Thymus (tissue), 11 donors: ENCODE measurements around the gene HPN. TPM values are rescaled to one million over a fixed set of nuclear protein-coding genes. Genes with fewer than 3 reads are reported as not detected.

Experiments used
- DNase-seq, 9 donors: peaks; one replicate each; pipeline ENCODE4 v3.0.0-alpha.2; 2013; ENCODE audit warnings: low spot score in 9 of 9, low read depth in 6 of 9, missing footprints in 1 of 9
- H3K27ac ChIP-seq, 2 donors: one replicate each; pipeline ENCODE4 v1.5.1; 2013; ENCODE audit warnings: control low read depth in 1 of 2, low read depth in 1 of 2, low read length in 1 of 2, mild to moderate bottlenecking in 1 of 2, moderate library complexity in 1 of 2
- H3K27me3 ChIP-seq, 2 donors: one replicate each; pipeline ENCODE4 v1.5.1; 2013; ENCODE audit warnings: low read length in 1 of 2; ENCODE audit not compliant: control insufficient read depth in 2 of 2, insufficient read depth in 1 of 2
- H3K36me3 ChIP-seq, 2 donors: one replicate each; pipeline ENCODE4 v1.5.1; 2013; ENCODE audit warnings: low read length in 1 of 2, mild to moderate bottlenecking in 1 of 2, moderate library complexity in 1 of 2; ENCODE audit not compliant: control insufficient read depth in 2 of 2, insufficient read depth in 2 of 2
- H3K4me1 ChIP-seq, 2 donors: one replicate each; pipeline ENCODE4 v1.5.1; 2013; ENCODE audit warnings: low read length in 2 of 2; ENCODE audit not compliant: control insufficient read depth in 2 of 2, insufficient read depth in 2 of 2
- H3K4me3 ChIP-seq, 2 donors: one replicate each; pipeline ENCODE4 v1.5.1; 2013; ENCODE audit warnings: low read length in 2 of 2, control low read depth in 1 of 2, mild to moderate bottlenecking in 1 of 2
- H3K9me3 ChIP-seq, 2 donors: one replicate each; pipeline ENCODE4 v1.5.1; 2013; ENCODE audit warnings: low read length in 1 of 2, mild to moderate bottlenecking in 1 of 2; ENCODE audit not compliant: control insufficient read depth in 2 of 2, insufficient read depth in 1 of 2
- WGBS: extraction: QIAGEN DNeasy Blood & Tissue Kit; methylation state at CpG from one replicate; pipeline ENCODE4 v1.1.7; 2013; 5-methylcytosine and 5-hydroxymethylcytosine counted together
- polyA plus RNA-seq: library from polyadenylated mRNA; stranded (reverse); fragments of 200-250 nt; gene quantifications from one replicate; pipeline ENCODE4 v1.2.3, GENCODE V29; 2013
- total RNA-seq: library from RNA; stranded (reverse); fragments of 120-200 nt; gene quantifications from one replicate; pipeline ENCODE4 v1.2.4, GENCODE V29; 2013
- donor health status: healthy.

The HPN gene
- total and polyA plus RNA-seq, 2 donors: 0.66 to 0.82 TPM

- peak in 8 of 9 donors; percentile 32 to 82 (median 65) for DNase-seq
- H3K27me3 ChIP-seq: peaks cover 0 to 11% of the 10 kb centered on the region in 2 donors
Observed at GRCh38 chr19:35114353-35115176, 73.0 kb downstream of the HPN start.

GRCh38 chr19:35115177-35115951 lies 73.8 kb downstream of the HPN start, which contains the start of gene FXYD3:
Gene FXYD3 (plus strand): TSS chr19:35115823. CDS start chr19:35119377, 3,554 bp downstream.
- WGBS: 93% methylated on average over 14 of the region's 14 CpGs
- Histone ChIP-seq H3K27ac (peak within 1 kb of the TSS in 1 of 2 donors; percentile 21), H3K4me1 (peaks cover 3 to 14% of the 10 kb centered on the region in 2 donors), H3K27me3 (peaks cover 0 to 9% of the 10 kb centered on the region in 2 donors), H3K4me3 (no peak within 1 kb of the TSS), H3K36me3 (no peaks in the 10 kb centered on the region), H3K9me3 (no peaks in the 10 kb centered on the region)
- DNase-seq: no peak

More at GRCh38 chr19:35114353-35115176, 73.0 kb downstream of the HPN start:
- H3K9me3 ChIP-seq: no peaks in the 10 kb centered on the region
- no peaks in the 10 kb centered on the region for H3K36me3 ChIP-seq
- H3K4me3 ChIP-seq: no peak overlapping the region
- H3K27ac ChIP-seq: no peak overlapping the region
- WGBS: 17% methylated on average over 23 of the region's 23 CpGs
- H3K4me1 ChIP-seq: peaks cover 3 to 14% of the 10 kb centered on the region in 2 donors

Other genes starting within 250 kb of the HPN start
- gene ZNF30, start 114.8 kb upstream of the HPN start, total RNA-seq: 2.5 TPM
- gene ZNF30, start 114.8 kb upstream of the HPN start, polyA plus RNA-seq: 3.9 TPM
- gene ZNF792, start 77.5 kb upstream of the HPN start, total RNA-seq: 5.4 TPM
- 2.6 TPM for gene ZNF792, start 77.5 kb upstream of the HPN start, polyA plus RNA-seq
- 18.7 TPM for gene GRAMD1A, start 41.4 kb upstream of the HPN start, total RNA-seq
- 51.9 TPM for gene GRAMD1A, start 41.4 kb upstream of the HPN start, polyA plus RNA-seq
- 0.28 TPM for gene SCN1B, start 11.3 kb upstream of the HPN start, total RNA-seq
- 3.4 TPM for gene SCN1B, start 11.3 kb upstream of the HPN start, polyA plus RNA-seq
- 22.8 TPM for gene FXYD3, start 74.1 kb downstream of the HPN start, total RNA-seq
- 175 TPM for gene FXYD3, start 74.1 kb downstream of the HPN start, polyA plus RNA-seq
- gene LGI4, start 93.3 kb downstream of the HPN start, total RNA-seq: 0.52 TPM
- 9.8 TPM for gene LGI4, start 93.3 kb downstream of the HPN start, polyA plus RNA-seq
- 3.2 TPM for gene FXYD1, start 97.1 kb downstream of the HPN start, total RNA-seq
- gene FXYD1, start 97.1 kb downstream of the HPN start, polyA plus RNA-seq: 17.1 TPM
- not detected for gene FXYD7, start 101.5 kb downstream of the HPN start, total RNA-seq
- 1.9 TPM for gene FXYD7, start 101.5 kb downstream of the HPN start, polyA plus RNA-seq
- gene FXYD5, start 113.0 kb downstream of the HPN start, total RNA-seq: 42.6 TPM
- gene FXYD5, start 113.0 kb downstream of the HPN start, polyA plus RNA-seq: 136 TPM
- not detected for gene FAM187B, start 187.0 kb downstream of the HPN start, total RNA-seq
- 0.09 TPM for gene FAM187B, start 187.0 kb downstream of the HPN start, polyA plus RNA-seq
- gene LSR, start 207.3 kb downstream of the HPN start, total RNA-seq: 5.7 TPM
- gene LSR, start 207.3 kb downstream of the HPN start, polyA plus RNA-seq: 20.1 TPM
- 58.8 TPM for gene USF2, start 227.2 kb downstream of the HPN start, total RNA-seq
- 151 TPM for gene USF2, start 227.2 kb downstream of the HPN start, polyA plus RNA-seq
- gene HAMP, start 240.8 kb downstream of the HPN start, total RNA-seq: 0.24 TPM
- 6.8 TPM for gene HAMP, start 240.8 kb downstream of the HPN start, polyA plus RNA-seq